A549 (cell line): Measurements from ENCODE around the gene DEDD2.

Experiments
- POLR2A ChIP-seq: IDR thresholded peaks from 2 replicates; pipeline ENCODE4 v1.6.1; 2012; ENCODE audit warnings: mild to moderate bottlenecking, low read length
- TP53 ChIP-seq: fragments of 250-450 bp; sonication (Bioruptor Pico); IDR thresholded peaks from 2 replicates; pipeline ENCODE4 v1.5.0; 2021; ENCODE audit warnings: mild to moderate bottlenecking, moderate library complexity
- TF ChIP-seq, protein P1 (sequence below): fragments of >200 bp; sonication (Bioruptor Twin); formaldehyde crosslinking; IDR thresholded peaks from 3 replicates; pipeline ENCODE4 v1.5.1; 2016

GRCh38 chr19:42247640-42248199, 30.2 kb upstream of the DEDD2 start:
- TF ChIP-seq, protein P1, sequence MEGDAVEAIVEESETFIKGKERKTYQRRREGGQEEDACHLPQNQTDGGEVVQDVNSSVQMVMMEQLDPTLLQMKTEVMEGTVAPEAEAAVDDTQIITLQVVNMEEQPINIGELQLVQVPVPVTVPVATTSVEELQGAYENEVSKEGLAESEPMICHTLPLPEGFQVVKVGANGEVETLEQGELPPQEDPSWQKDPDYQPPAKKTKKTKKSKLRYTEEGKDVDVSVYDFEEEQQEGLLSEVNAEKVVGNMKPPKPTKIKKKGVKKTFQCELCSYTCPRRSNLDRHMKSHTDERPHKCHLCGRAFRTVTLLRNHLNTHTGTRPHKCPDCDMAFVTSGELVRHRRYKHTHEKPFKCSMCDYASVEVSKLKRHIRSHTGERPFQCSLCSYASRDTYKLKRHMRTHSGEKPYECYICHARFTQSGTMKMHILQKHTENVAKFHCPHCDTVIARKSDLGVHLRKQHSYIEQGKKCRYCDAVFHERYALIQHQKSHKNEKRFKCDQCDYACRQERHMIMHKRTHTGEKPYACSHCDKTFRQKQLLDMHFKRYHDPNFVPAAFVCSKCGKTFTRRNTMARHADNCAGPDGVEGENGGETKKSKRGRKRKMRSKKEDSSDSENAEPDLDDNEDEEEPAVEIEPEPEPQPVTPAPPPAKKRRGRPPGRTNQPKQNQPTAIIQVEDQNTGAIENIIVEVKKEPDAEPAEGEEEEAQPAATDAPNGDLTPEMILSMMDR, result no peak
- TF ChIP-seq TP53 (CRISPR knock-in tag), result no peak
- TF ChIP-seq POLR2A, result no peak
